HCEC 1CT (cell line): ENCODE measurements around the gene USP2.

Experiments used
- DNase-seq: peaks from one replicate; pipeline ENCODE4 v3.0.0-alpha.2; 2017

Gene USP2

GRCh38 chr11:119340335-119341221 is 40.9 kb downstream of the USP2 start, which contains the start of gene C1QTNF5:
TSS of gene C1QTNF5 (minus strand) at chr11:119340883. CDS start at chr11:119340397, 486 bp downstream.
- peak; percentile 58 for DNase-seq

GRCh38 chr11:119339589-119340334 is 41.7 kb downstream of the USP2 start:
- peak; percentile 58 for DNase-seq

- DNase-seq: no peak
These were observed 42.4 kb downstream of the USP2 start for GRCh38 chr11:119338965-119339588.

GRCh38 chr11:119338318-119338890 is 43.1 kb downstream of the USP2 start:
- DNase-seq: peak; percentile 79

- peak; percentile 54 for DNase-seq
These were observed 43.7 kb downstream of the USP2 start for GRCh38 chr11:119337581-119338317.

- DNase-seq: no peak
These were observed 44.6 kb downstream of the USP2 start for GRCh38 chr11:119336744-119337469.

- no peak for DNase-seq
These were observed 45.6 kb downstream of the USP2 start for GRCh38 chr11:119335655-119336543.

- no peak for DNase-seq
These were observed 46.3 kb downstream of the USP2 start for GRCh38 chr11:119335091-119335654.

- peak; percentile 99 for DNase-seq
These were observed 47.1 kb downstream of the USP2 start, which contains the start of gene RNF26 for GRCh38 chr11:119334174-119334930. TSS of gene RNF26 (plus strand) at chr11:119334527. CDS start at chr11:119335123, 596 bp downstream.

GRCh38 chr11:119332111-119332765 is 49.3 kb downstream of the USP2 start:
- DNase-seq: no peak

- DNase-seq: no peak
These were observed 51.3 kb downstream of the USP2 start for GRCh38 chr11:119330237-119330636.

- no peak for DNase-seq
These were observed 52.2 kb downstream of the USP2 start for GRCh38 chr11:119329320-119329719.

- no peak for DNase-seq
These were observed 57.3 kb downstream of the USP2 start for GRCh38 chr11:119324189-119324588.

- peak; percentile 42 for DNase-seq
These were observed 57.9 kb downstream of the USP2 start for GRCh38 chr11:119323532-119324033.

- DNase-seq: no peak
These were observed 58.5 kb downstream of the USP2 start for GRCh38 chr11:119322921-119323531.

- DNase-seq: no peak
These were observed 59.1 kb downstream of the USP2 start for GRCh38 chr11:119322360-119322739.

- DNase-seq: peak; percentile 70
These were observed 60.5 kb downstream of the USP2 start for GRCh38 chr11:119320776-119321524.
